Activated T-helper 1 cell treated with anti-CD3 and anti-CD28 coated beads, Interleukin-12 subunit alpha, Interleukin-12 subunit beta, Interleukin-2, Interleukin-4 antibody, amounts not matched to agents 30 ng/mL and 10 ng/mL and 1 ng/mL, durations not matched to agents 14 hours and 24 hours and 36 hours (primary cell): ENCODE measurements around the gene ROR1. TPM values are rescaled to one million over a fixed set of nuclear protein-coding genes. Genes with fewer than 3 reads are reported as not detected.
"Not testable (repeated sequence)": the region's sequence is repeated elsewhere in the genome, so short reads cannot be mapped to it uniquely, and the experiment has no call there.

ENCODE experiments used
- DNase-seq: peaks from one replicate; pipeline ENCODE4 v3.0.0; 2021; ENCODE audit warnings: low spot score
- H3K27ac Mint-ChIP-seq: one replicate; pipeline ENCODE4 v1.8.0; 2021; ENCODE audit warnings: mild to moderate bottlenecking, mixed read lengths
- H3K27me3 Mint-ChIP-seq: one replicate; pipeline ENCODE4 v1.8.0; 2022; ENCODE audit warnings: mild to moderate bottlenecking, moderate library complexity, mixed read lengths; ENCODE audit not compliant: insufficient read depth
- H3K36me3 Mint-ChIP-seq: one replicate; pipeline ENCODE4 v1.8.0; 2021; ENCODE audit warnings: low read depth, mixed read lengths
- H3K4me1 Mint-ChIP-seq: one replicate; pipeline ENCODE4 v1.8.0; 2021; ENCODE audit warnings: low read depth, mixed read lengths
- H3K4me3 Mint-ChIP-seq: one replicate; pipeline ENCODE4 v1.8.0; 2021; ENCODE audit warnings: mild to moderate bottlenecking, moderate library complexity, mixed read lengths
- H3K9me3 Mint-ChIP-seq: one replicate; pipeline ENCODE4 v1.8.0; 2021; ENCODE audit warnings: mixed read lengths
- intact Hi-C: fragments of 100-400 bp; cut with micrococcal nuclease; formaldehyde crosslinking; loops from one replicate; pipeline ENCODE4 v1.15.1; 2024
- total RNA-seq: library from RNA; stranded (reverse); gene quantifications from 2 replicates; pipeline ENCODE4 v1.2.3, GENCODE V29; 2022

The ROR1 gene
- total RNA-seq, 1 donor from 2014 or later, result not detected

DNA sequence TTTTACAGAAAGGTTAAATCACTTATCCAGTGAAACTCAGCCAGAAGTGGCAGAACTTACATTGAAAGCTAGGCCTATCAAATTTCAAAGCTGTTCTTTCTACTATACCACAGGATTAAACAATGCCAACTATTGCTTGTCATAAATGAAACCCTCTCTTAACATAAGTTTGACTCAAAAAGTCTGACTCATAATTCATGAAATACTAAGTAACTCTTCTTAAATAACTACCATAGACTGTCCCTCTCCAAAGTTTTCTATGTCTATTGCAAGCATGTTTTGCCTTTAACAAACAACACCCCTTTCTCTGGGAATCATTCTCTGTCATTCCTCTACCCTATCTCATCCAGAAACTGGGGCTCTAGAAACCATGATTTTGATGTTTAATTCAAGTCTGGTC, 320.1 kb downstream of the ROR1 start:
- H3K36me3 Mint-ChIP-seq, result no peaks in the 10 kb centered on the region
- H3K27me3 Mint-ChIP-seq, result peaks cover 12% of the 10 kb centered on the region
- no peak overlapping the region for H3K4me3 Mint-ChIP-seq
- no peaks in the 10 kb centered on the region for H3K9me3 Mint-ChIP-seq
- H3K4me1 Mint-ChIP-seq, result no peaks in the 10 kb centered on the region
- intact Hi-C loops, result no loop called here
- DNase-seq, result no peak
- H3K27ac Mint-ChIP-seq, result no peak overlapping the region

DNA sequence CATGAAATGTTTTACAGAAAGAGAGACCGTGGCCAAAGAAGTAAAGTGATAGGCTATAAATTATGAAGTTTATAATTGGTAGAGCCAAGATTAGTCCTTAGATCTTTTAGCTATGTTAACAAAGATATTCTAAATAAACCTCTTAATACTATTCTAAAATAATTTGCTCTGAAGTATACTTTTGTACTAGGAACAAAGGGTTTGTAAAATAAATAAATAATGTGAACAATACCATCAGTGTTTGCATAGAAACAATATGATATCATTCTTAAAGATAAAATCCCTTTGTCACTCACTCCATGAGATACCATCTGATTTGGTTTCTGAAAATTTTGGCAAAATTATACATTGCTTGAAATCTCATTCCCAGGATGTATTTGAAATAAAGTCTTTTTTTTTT, 322.0 kb downstream of the ROR1 start:
- Mint-ChIP-seq H3K27ac (no peak overlapping the region), H3K27me3 (peaks cover 12% of the 10 kb centered on the region), H3K36me3 (no peaks in the 10 kb centered on the region), H3K9me3 (no peaks in the 10 kb centered on the region), H3K4me1 (no peaks in the 10 kb centered on the region), H3K4me3 (no peak overlapping the region)
- no peak for DNase-seq
- intact Hi-C loops, result no loop called here

GRCh38 chr1:64097859-64098258, 324.0 kb downstream of the ROR1 start:
- no peak for DNase-seq
- Mint-ChIP-seq H3K9me3 (no peaks in the 10 kb centered on the region), H3K27me3 (peaks cover 15% of the 10 kb centered on the region), H3K4me3 (no peak overlapping the region), H3K4me1 (no peaks in the 10 kb centered on the region), H3K36me3 (no peaks in the 10 kb centered on the region), H3K27ac (no peak overlapping the region)
- intact Hi-C loops, result no loop called here

DNA sequence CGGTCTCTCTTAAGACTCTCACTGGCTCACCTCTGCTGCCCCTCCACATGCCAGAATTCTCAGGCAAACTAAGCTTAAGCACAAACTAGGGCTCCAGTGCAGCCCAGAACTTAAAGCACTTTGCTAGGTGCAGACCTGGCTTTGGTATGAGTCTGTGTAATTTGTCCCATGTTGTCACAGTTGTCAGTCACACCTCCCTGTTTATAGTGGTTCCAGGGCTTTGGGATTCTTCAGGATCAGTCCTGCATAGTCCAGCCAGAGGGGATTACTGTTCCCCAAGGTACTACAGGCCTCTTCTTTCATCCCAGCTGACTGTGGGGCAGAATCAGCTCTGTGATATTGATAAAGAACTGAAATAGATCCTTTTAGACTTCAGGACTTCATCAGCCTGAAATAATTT, 324.6 kb downstream of the ROR1 start:
- no peaks in the 10 kb centered on the region for H3K9me3 Mint-ChIP-seq
- intact Hi-C loops, result no loop called here
- DNase-seq, result no peak
- no peak overlapping the region for H3K4me3 Mint-ChIP-seq
- H3K36me3 Mint-ChIP-seq, result no peaks in the 10 kb centered on the region
- H3K27me3 Mint-ChIP-seq, result peaks cover 16% of the 10 kb centered on the region
- no peak overlapping the region for H3K27ac Mint-ChIP-seq
- H3K4me1 Mint-ChIP-seq, result no peaks in the 10 kb centered on the region

DNA sequence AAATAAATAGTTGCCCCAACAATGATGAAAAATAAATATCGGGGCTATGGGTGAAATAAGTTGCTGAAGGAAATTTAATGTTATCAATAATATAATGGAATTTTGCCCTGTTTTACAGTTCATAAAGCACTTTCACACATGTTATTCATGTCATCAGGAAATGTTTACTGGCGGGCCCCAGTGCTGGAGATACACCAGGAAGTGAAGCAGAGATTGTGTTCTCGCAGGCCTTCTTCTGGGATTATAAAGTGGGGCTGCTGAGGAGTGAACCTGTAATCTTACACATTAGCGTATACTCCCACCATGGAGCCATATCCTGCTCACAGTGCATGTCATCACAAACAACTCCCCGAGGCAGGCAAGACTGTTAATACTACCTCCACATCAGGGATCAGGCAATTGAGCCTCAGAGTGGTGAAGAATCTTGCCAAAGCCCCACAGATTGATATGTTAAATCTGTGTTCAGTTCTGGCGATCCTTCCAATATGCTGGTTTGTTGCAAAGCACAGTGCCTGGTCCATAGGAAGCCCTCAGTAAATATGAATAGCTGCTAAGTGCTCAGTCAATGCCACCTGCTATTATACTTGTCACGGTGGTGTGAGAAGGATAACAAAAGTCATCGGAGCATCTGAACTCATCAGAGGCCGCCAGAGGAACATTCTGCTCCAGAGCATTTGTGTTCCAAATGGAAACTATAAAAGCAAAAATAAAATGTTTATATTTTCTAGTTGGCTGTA, 325.2 kb downstream of the ROR1 start:
- no peaks in the 10 kb centered on the region for H3K4me1 Mint-ChIP-seq
- no peak overlapping the region for H3K4me3 Mint-ChIP-seq
- H3K27ac Mint-ChIP-seq, result no peak overlapping the region
- intact Hi-C loops, result no loop called here
- no peaks in the 10 kb centered on the region for H3K9me3 Mint-ChIP-seq
- no peaks in the 10 kb centered on the region for H3K36me3 Mint-ChIP-seq
- H3K27me3 Mint-ChIP-seq, result peaks cover 14% of the 10 kb centered on the region
- no peak for DNase-seq

GRCh38 chr1:64100791-64101190, 327.0 kb downstream of the ROR1 start:
- intact Hi-C loops, result no loop called here
- Mint-ChIP-seq H3K4me3 (no peak overlapping the region), H3K4me1 (no peaks in the 10 kb centered on the region), H3K9me3 (no peaks in the 10 kb centered on the region), H3K27ac (no peak overlapping the region), H3K36me3 (no peaks in the 10 kb centered on the region), H3K27me3 (peaks cover 9% of the 10 kb centered on the region)
- DNase-seq, result no peak

DNA sequence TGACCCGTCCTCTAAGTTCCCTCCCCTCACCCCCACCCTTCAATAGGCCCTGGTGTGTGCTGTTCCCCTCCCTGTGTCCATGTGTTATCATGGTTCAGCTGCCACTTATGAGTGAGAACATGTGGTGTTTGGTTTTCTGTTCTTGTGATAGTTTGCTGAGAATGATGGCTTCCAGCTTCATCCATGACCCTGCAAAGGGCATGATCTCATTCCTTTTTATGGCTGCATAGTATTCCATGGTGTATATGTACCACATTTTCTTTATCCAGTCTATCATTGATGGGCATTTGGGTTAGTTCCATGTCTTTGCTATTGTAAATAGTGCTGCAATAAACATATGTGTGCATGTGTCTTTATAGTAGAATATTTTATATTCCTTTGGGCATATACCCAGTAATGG, 330.8 kb downstream of the ROR1 start:
- DNase-seq, H3K27ac Mint-ChIP-seq, H3K9me3 Mint-ChIP-seq, H3K4me1 Mint-ChIP-seq, intact Hi-C loops, H3K27me3 Mint-ChIP-seq, H3K4me3 Mint-ChIP-seq, H3K36me3 Mint-ChIP-seq: not testable (repeated sequence)

DNA sequence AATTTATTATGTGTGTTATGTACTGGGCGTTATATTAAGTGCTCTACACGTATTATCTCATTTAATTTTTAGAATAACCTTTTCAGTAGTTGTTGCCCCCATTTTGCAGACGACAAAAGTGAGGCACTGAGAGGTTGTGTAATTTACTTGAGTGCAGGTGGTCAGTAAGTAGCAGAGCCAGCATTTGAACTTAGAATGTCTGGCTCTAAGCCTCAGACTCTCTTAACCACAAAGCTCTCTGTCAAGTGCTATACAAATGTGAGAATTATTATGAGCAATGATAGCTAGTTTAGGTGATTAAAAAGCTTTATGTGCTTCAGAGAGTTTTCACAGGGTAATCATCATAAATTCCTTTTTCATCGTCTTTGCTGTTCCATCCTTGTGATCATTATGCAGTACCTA, 333.3 kb downstream of the ROR1 start:
- Mint-ChIP-seq H3K4me3 (no peak overlapping the region), H3K9me3 (no peaks in the 10 kb centered on the region), H3K4me1 (no peaks in the 10 kb centered on the region), H3K36me3 (no peaks in the 10 kb centered on the region), H3K27ac (no peak overlapping the region), H3K27me3 (peaks cover 6% of the 10 kb centered on the region)
- DNase-seq, result no peak
- intact Hi-C loops, result no loop called here

DNA sequence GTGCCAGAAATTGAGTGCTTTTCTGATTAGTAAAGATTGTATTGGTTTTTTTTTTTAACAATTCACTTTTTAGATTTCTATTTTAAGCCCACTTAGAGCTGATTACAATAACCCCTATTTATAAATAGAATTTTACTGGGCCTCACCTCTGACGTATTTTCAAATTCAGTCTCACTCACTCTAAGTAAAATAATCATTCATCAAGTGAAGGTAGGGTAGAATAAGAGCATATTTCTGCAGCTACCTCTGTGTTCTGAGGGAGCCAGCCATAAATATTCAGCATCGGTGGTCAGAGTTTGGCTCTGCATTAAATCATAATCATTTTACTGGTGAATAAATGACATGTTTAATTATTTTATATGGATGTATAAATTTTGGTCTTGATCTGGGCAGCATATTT, 333.8 kb downstream of the ROR1 start:
- no peak for DNase-seq
- H3K9me3 Mint-ChIP-seq, result no peaks in the 10 kb centered on the region
- no peaks in the 10 kb centered on the region for H3K36me3 Mint-ChIP-seq
- no peak overlapping the region for H3K27ac Mint-ChIP-seq
- H3K4me3 Mint-ChIP-seq, result no peak overlapping the region
- intact Hi-C loops, result no loop called here
- H3K27me3 Mint-ChIP-seq, result peaks cover 5% of the 10 kb centered on the region
- H3K4me1 Mint-ChIP-seq, result no peaks in the 10 kb centered on the region

DNA sequence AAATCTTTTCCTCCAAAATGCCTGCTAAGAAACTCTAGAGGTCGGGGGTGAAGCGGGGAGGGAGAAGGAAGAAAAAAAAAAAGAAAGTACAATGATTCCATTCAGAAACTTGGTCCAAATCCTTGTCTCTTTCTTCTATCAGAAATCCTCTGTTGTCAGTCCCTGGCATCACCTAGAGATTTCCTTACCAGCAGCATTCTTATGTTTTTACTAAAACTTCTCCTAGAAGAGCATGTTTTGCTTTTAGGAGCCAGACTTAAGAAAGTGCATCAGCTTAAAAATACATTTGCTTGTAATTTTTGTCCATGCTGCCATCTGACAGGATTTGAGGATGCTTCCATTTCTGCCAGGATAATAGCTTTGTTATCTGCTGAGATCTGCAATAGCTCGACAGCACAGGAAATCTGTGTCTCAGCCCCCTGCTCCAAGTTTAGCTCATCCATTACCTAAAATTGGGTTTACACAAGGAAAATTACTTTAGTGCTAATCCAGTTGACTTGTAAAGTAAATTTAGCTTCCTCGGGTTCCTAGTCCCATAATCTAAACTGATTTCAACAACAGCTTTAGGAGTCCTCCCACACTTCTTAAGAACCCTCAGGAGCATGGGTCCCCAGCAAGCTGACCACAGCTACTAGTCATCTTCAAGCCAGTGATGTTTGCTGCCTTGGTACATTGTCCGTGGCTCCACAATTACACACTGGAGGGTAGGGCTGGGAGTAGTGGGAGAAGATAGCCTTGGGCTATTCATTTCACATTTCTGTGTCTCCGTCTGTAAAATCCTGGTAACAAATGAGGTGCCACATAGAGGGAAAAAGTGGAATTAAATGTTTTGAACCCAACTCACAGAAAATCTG, 337.3 kb downstream of the ROR1 start:
- H3K27ac Mint-ChIP-seq, result no peak overlapping the region
- no peaks in the 10 kb centered on the region for H3K36me3 Mint-ChIP-seq
- no peaks in the 10 kb centered on the region for H3K9me3 Mint-ChIP-seq
- DNase-seq, result no peak
- intact Hi-C loops, result no loop called here
- peaks cover 5% of the 10 kb centered on the region for H3K27me3 Mint-ChIP-seq
- H3K4me3 Mint-ChIP-seq, result no peak overlapping the region
- H3K4me1 Mint-ChIP-seq, result no peaks in the 10 kb centered on the region

DNA sequence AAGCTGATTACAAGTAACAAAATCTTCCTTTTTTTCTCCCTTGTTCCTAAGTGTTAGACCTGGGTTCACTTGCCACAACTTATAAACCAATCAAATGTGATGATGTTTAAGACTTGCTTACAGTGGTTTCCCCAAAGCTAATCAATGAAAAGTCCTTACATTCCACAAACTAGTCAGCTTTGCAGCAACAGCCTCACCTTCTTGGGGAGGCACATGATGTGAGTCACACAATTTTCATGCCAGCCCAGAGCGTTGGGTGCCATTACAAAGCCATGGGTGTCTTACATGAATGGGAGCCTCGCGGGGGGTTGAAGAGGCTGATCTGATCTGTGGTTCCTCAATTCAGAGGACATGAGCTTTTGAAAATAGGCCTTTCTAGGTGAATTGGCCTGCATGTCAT, 338.0 kb downstream of the ROR1 start:
- H3K4me1 Mint-ChIP-seq, result no peaks in the 10 kb centered on the region
- H3K4me3 Mint-ChIP-seq, result no peak overlapping the region
- intact Hi-C loops, result no loop called here
- H3K36me3 Mint-ChIP-seq, result no peaks in the 10 kb centered on the region
- H3K9me3 Mint-ChIP-seq, result no peaks in the 10 kb centered on the region
- no peak for DNase-seq
- H3K27ac Mint-ChIP-seq, result no peak overlapping the region
- peaks cover 5% of the 10 kb centered on the region for H3K27me3 Mint-ChIP-seq

GRCh38 chr1:64112281-64112680, 338.5 kb downstream of the ROR1 start:
- H3K36me3 Mint-ChIP-seq, result no peaks in the 10 kb centered on the region
- DNase-seq, result no peak
- no peak overlapping the region for H3K27ac Mint-ChIP-seq
- H3K4me3 Mint-ChIP-seq, result no peak overlapping the region
- no peaks in the 10 kb centered on the region for H3K4me1 Mint-ChIP-seq
- intact Hi-C loops, result no loop called here
- H3K9me3 Mint-ChIP-seq, result no peaks in the 10 kb centered on the region
- peaks cover 5% of the 10 kb centered on the region for H3K27me3 Mint-ChIP-seq

GRCh38 chr1:64114012-64114525, 340.3 kb downstream of the ROR1 start:
- Mint-ChIP-seq H3K36me3 (no peaks in the 10 kb centered on the region), H3K4me3 (no peak overlapping the region), H3K4me1 (no peaks in the 10 kb centered on the region), H3K9me3 (no peaks in the 10 kb centered on the region), H3K27ac (no peak overlapping the region), H3K27me3 (peaks cover 3% of the 10 kb centered on the region)
- no peak for DNase-seq
- intact Hi-C loops, result no loop called here
